ENCODE results near the gene TSC22D4.

DNA sequence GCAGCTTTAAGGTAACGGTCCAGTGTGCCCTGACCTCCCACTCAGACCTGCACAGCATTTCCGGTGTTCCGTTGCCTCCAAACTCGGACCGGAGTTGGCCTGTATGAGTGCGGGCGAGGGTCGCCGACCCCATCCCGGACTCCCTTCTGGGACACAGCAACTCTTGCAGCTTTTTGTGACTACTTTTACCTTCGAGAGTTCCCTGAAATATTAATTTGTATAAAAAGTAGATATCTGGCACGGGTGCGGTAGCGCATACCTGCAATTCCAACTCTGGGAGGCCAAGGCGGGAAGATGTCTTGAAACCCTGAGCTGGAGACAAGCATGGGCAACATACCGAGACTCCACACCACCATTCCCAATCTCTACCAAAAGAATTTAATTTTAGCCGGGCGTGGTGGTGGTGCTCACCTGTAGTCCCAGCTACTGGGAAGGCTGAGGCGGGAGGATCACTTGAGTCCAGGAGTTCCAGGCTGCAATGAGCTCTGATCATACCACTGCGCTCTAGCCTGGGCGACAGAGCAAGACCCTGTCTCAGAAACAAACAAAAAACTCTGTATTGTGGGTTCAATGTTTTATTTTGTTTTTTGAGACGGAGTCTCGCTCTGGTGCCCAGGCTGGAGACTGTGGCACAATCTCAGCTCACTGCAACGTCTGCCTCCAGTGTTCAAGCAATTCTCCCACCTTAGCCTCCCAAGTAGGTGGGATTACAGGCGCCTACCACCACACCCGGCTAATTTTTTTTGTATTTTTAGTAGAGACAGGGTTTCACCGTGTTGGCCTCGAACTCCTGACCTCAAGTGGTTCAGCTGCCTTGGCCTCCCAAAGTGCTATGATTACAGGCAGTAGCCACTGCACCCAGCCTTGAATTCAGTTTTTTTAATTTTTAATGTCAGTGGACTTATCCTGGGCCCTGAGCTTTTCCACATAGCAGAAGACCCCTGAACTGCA, 41.6 kb downstream of the TSC22D4 start:
- TF ChIP-seq REST (IDR thresholded peaks at IDR 0.05) = no peak
- TF ChIP-seq, protein P1, sequence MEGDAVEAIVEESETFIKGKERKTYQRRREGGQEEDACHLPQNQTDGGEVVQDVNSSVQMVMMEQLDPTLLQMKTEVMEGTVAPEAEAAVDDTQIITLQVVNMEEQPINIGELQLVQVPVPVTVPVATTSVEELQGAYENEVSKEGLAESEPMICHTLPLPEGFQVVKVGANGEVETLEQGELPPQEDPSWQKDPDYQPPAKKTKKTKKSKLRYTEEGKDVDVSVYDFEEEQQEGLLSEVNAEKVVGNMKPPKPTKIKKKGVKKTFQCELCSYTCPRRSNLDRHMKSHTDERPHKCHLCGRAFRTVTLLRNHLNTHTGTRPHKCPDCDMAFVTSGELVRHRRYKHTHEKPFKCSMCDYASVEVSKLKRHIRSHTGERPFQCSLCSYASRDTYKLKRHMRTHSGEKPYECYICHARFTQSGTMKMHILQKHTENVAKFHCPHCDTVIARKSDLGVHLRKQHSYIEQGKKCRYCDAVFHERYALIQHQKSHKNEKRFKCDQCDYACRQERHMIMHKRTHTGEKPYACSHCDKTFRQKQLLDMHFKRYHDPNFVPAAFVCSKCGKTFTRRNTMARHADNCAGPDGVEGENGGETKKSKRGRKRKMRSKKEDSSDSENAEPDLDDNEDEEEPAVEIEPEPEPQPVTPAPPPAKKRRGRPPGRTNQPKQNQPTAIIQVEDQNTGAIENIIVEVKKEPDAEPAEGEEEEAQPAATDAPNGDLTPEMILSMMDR (IDR thresholded peaks at IDR 0.05; ENCODE audit: low read depth, low read length, missing input control) = no peak
- no peak for TF ChIP-seq HNF4A (conservative IDR thresholded peaks at IDR 0.05)
- no peak for TF ChIP-seq JUND (IDR thresholded peaks at IDR 0.05)
- no peak for TF ChIP-seq RAD21 (IDR thresholded peaks at IDR 0.05)
- TF ChIP-seq YY1 (IDR thresholded peaks at IDR 0.05) = no peak
- no peak for TF ChIP-seq TAF1 (conservative IDR thresholded peaks at IDR 0.05)
- TF ChIP-seq, protein P2, sequence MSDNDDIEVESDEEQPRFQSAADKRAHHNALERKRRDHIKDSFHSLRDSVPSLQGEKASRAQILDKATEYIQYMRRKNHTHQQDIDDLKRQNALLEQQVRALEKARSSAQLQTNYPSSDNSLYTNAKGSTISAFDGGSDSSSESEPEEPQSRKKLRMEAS (IDR thresholded peaks at IDR 0.05) = no peak
- TF ChIP-seq EGR1 (IDR thresholded peaks at IDR 0.05; ENCODE audit: low read depth in 2 of 2) = no peak
- TF ChIP-seq RXRA (IDR thresholded peaks at IDR 0.05) = no peak
- TF ChIP-seq FOXA1 (IDR thresholded peaks at IDR 0.05) = no peak
- TF ChIP-seq ATF3 (IDR thresholded peaks at IDR 0.05) = no peak

Data from liver (tissue), 3 donors.